GM23338 (cell line): ENCODE measurements around the gene PRPSAP1. TPM values are rescaled to one million over a fixed set of nuclear protein-coding genes. Genes with fewer than 3 reads are reported as not detected.

Source experiments
- ATAC-seq: fragments of 200-7000 bp; cut with Tn5 transposase; 3 replicates; pipeline ENCODE4 v1.9.1; 2020
- DNase-seq: peaks from one replicate; pipeline ENCODE4 v3.0.0-alpha.2; 2015; ENCODE audit warnings: low spot score
- H2AFZ ChIP-seq: fragments of 200-600 bp; sonication (generic); 2 replicates; pipeline ENCODE4 v1.8.0; 2016; ENCODE audit warnings: antibody characterized with exemption, mild to moderate bottlenecking, moderate library complexity
- H3F3A ChIP-seq: fragments of 200-600 bp; sonication (generic); replicated peaks from 2 replicates; pipeline ENCODE4 v1.8.0; 2017; ENCODE audit warnings: antibody characterized with exemption, mixed run types, low read depth
- H3K27ac ChIP-seq: fragments of 200-600 bp; sonication (generic); 2 replicates; pipeline ENCODE4 v1.6.1; 2016; ENCODE audit warnings: low read depth
- H3K27me3 ChIP-seq: fragments of 200-600 bp; sonication (generic); 2 replicates; pipeline ENCODE4 v1.8.0; 2016; ENCODE audit warnings: mild to moderate bottlenecking, mixed run types, moderate library complexity; ENCODE audit not compliant: insufficient read depth
- H3K36me3 ChIP-seq: fragments of 200-600 bp; sonication (generic); 2 replicates; pipeline ENCODE4 v1.8.0; 2016; ENCODE audit warnings: mild to moderate bottlenecking; ENCODE audit not compliant: insufficient read depth
- H3K4me1 ChIP-seq: fragments of 200-600 bp; sonication (generic); 2 replicates; pipeline ENCODE4 v1.8.0; 2016; ENCODE audit warnings: mild to moderate bottlenecking, moderate library complexity; ENCODE audit not compliant: insufficient read depth
- H3K4me2 ChIP-seq: fragments of 200-600 bp; sonication (generic); 2 replicates; pipeline ENCODE4 v1.7.1; 2017; ENCODE audit warnings: mixed run types
- H3K4me3 ChIP-seq: fragments of 200-600 bp; sonication (generic); 2 replicates; pipeline ENCODE4 v1.6.1; 2016; ENCODE audit warnings: mixed run types
- H3K79me2 ChIP-seq: fragments of 200-600 bp; sonication (generic); replicated peaks from 2 replicates; pipeline ENCODE4 v1.8.0; 2017; ENCODE audit warnings: mild to moderate bottlenecking; ENCODE audit not compliant: insufficient read depth
- H3K9me2 ChIP-seq: fragments of 200-600 bp; sonication (generic); 2 replicates; pipeline ENCODE4 v1.8.0; 2017; ENCODE audit not compliant: insufficient read depth
- H4K20me1 ChIP-seq: fragments of 200-600 bp; sonication (generic); replicated peaks from 2 replicates; pipeline ENCODE4 v1.8.0; 2017; ENCODE audit warnings: mild to moderate bottlenecking; ENCODE audit not compliant: insufficient read depth
- H3K27ac Mint-ChIP-seq: 2 replicates; pipeline ENCODE4 v1.8.0; 2020; ENCODE audit warnings: inconsistent platforms, mild to moderate bottlenecking, moderate library complexity, mixed read lengths
- H3K27me3 Mint-ChIP-seq: 3 replicates; pipeline ENCODE4 v1.8.0; 2022; ENCODE audit warnings: low read depth, mild to moderate bottlenecking, moderate library complexity, mixed read lengths, inconsistent platforms; ENCODE audit not compliant: insufficient read depth, poor library complexity
- H3K36me3 Mint-ChIP-seq: 3 replicates; pipeline ENCODE4 v1.8.0; 2021; ENCODE audit warnings: low read depth, mild to moderate bottlenecking, inconsistent platforms, moderate library complexity, mixed read lengths
- H3K4me1 Mint-ChIP-seq: 3 replicates; pipeline ENCODE4 v1.8.0; 2020; ENCODE audit warnings: mild to moderate bottlenecking, inconsistent platforms, mixed read lengths
- H3K4me3 Mint-ChIP-seq: 3 replicates; pipeline ENCODE4 v1.8.0; 2021; ENCODE audit warnings: moderate library complexity, mild to moderate bottlenecking, inconsistent platforms, mixed read lengths
- H3K9me3 Mint-ChIP-seq: 3 replicates; pipeline ENCODE4 v1.8.0; 2020; ENCODE audit warnings: moderate library complexity, mild to moderate bottlenecking, inconsistent platforms, mixed read lengths
- CREB1 ChIP-seq: fragments of 250-450 bp; sonication (Bioruptor Pico); IDR thresholded peaks from 2 replicates; pipeline ENCODE4 v1.5.0; 2020; ENCODE audit warnings: low read depth, mild to moderate bottlenecking, moderate library complexity
- EZH2 ChIP-seq: fragments of 200-600 bp; sonication (generic); IDR thresholded peaks from one replicate; pipeline ENCODE4 v1.8.0; 2017; ENCODE audit warnings: antibody characterized with exemption, mild to moderate bottlenecking, low read depth; ENCODE audit not compliant: unreplicated experiment
- EZH2phosphoT487 ChIP-seq: fragments of 200-600 bp; sonication (generic); IDR thresholded peaks from one replicate; pipeline ENCODE4 v1.8.1; 2018; ENCODE audit warnings: antibody characterized with exemption; ENCODE audit not compliant: unreplicated experiment
- JUNB ChIP-seq: IDR thresholded peaks from one replicate; pipeline ENCODE4 v1.6.1; 2016; ENCODE audit warnings: antibody characterized with exemption; ENCODE audit not compliant: unreplicated experiment
- POLR2AphosphoS5 ChIP-seq: IDR thresholded peaks from 2 replicates; pipeline ENCODE4 v1.6.1; 2016; ENCODE audit warnings: antibody characterized with exemption, low read depth
- ZNF114 ChIP-seq: fragments of 250-450 bp; sonication (Bioruptor Pico); IDR thresholded peaks from 2 replicates; pipeline ENCODE4 v1.5.0; 2020; ENCODE audit warnings: mild to moderate bottlenecking, moderate library complexity
- polyA plus RNA-seq: library from polyadenylated mRNA; unstranded; fragments of >200 nt; fragmentation: Nextera tagmentation; extraction: Ambion mirVana; gene quantifications from 2 replicates; pipeline ENCODE4 v1.2.1, GENCODE V29; 2016
- total RNA-seq: library from RNA; depleted of rRNA; stranded (reverse); fragments of >200 nt; shearing (Covaris generic); gene quantifications from 2 replicates; pipeline ENCODE4 v1.2.3, GENCODE V29; 2014
- TF ChIP-seq, protein P1 (sequence below): IDR thresholded peaks from 2 replicates; pipeline ENCODE4 v1.6.1; 2016; ENCODE audit warnings: antibody characterized with exemption
- TF ChIP-seq, protein P2 (sequence below), 2 experiments: fragments of 200-600 bp in 1 of 2; sonication (generic) in 1 of 2; conservative IDR thresholded peaks; 2 replicates each; pipeline versions ENCODE4 v1.5.1 to v1.6.1; 2016 to 2017; ENCODE audit warnings: antibody characterized with exemption in 2 of 2, low read depth in 2 of 2, mild to moderate bottlenecking in 2 of 2, moderate library complexity in 1 of 2
- TF ChIP-seq, protein P3 (sequence below): fragments of 250-450 bp; sonication (Bioruptor Pico); IDR thresholded peaks from 2 replicates; pipeline ENCODE4 v1.5.0; 2020; ENCODE audit warnings: mild to moderate bottlenecking, moderate library complexity
- TF ChIP-seq, protein P4 (sequence below): IDR thresholded peaks from one replicate; pipeline ENCODE4 v1.6.1; 2018; ENCODE audit warnings: antibody characterized with exemption; ENCODE audit not compliant: unreplicated experiment

PRPSAP1 gene
- total and polyA plus RNA-seq, 2 experiments from 2014 or later, result 39.5 to 58.8 TPM

DNA sequence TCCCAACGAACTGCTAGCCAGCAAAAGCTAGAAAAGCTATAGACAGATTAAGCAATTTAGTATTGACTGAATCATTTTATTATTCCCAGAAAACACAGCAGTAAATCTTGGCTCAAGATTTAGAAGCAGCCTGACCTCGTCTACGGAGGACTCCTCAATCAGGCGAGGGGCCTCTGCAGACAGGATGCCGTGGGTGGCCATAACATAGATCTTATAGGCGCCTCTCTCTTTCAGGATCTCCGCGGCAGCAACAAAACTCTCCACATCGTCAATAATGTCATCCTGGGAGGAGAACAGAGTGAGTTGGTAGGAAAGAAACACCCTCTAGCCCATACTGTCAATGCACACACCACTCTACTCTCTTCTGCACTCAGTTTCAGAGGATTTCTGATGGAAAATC is 41.0 kb downstream of the PRPSAP1 start (continued):
- TF ChIP-seq, protein P1, sequence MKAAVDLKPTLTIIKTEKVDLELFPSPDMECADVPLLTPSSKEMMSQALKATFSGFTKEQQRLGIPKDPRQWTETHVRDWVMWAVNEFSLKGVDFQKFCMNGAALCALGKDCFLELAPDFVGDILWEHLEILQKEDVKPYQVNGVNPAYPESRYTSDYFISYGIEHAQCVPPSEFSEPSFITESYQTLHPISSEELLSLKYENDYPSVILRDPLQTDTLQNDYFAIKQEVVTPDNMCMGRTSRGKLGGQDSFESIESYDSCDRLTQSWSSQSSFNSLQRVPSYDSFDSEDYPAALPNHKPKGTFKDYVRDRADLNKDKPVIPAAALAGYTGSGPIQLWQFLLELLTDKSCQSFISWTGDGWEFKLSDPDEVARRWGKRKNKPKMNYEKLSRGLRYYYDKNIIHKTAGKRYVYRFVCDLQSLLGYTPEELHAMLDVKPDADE, result no peak
- TF ChIP-seq CREB1 (CRISPR knock-in tag), result no peak
- TF ChIP-seq EZH2phosphoT487, result no peak
- TF ChIP-seq, protein P2, sequence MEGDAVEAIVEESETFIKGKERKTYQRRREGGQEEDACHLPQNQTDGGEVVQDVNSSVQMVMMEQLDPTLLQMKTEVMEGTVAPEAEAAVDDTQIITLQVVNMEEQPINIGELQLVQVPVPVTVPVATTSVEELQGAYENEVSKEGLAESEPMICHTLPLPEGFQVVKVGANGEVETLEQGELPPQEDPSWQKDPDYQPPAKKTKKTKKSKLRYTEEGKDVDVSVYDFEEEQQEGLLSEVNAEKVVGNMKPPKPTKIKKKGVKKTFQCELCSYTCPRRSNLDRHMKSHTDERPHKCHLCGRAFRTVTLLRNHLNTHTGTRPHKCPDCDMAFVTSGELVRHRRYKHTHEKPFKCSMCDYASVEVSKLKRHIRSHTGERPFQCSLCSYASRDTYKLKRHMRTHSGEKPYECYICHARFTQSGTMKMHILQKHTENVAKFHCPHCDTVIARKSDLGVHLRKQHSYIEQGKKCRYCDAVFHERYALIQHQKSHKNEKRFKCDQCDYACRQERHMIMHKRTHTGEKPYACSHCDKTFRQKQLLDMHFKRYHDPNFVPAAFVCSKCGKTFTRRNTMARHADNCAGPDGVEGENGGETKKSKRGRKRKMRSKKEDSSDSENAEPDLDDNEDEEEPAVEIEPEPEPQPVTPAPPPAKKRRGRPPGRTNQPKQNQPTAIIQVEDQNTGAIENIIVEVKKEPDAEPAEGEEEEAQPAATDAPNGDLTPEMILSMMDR (conservative IDR thresholded peaks at IDR 0.05; ENCODE audit: low read depth in 2 of 2), result no peak

DNA sequence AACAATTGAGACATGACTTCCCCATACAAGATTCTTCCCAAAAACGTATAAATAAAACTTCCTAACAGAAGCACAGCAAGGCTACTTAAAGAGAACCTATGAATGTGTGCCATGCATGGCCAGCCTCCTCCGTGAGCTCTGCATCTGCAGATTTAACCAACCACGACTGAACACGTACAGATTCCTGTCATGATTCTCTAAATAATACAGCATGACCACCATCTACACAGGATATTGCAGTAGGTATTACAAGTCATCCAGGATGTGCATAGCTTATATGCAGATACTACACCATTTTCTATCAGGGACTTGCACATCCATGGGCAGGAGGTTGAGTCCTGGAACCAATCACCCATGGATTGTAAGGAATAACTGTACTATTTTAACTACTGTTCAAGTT is 44.3 kb downstream of the PRPSAP1 start:
- Mint-ChIP-seq H3K9me3 (no peaks in the 10 kb centered on the region), H3K4me1 (no peaks in the 10 kb centered on the region), H3K27me3 (no peaks in the 10 kb centered on the region), H3K27ac (no peak overlapping the region), H3K36me3 (peaks cover 15% of the 10 kb centered on the region; the same call in 2 of the 3 replicates), H3K4me3 (no peak overlapping the region)
- Histone ChIP-seq H3K9me2 (no peaks in the 10 kb centered on the region), H3K4me3 (no peak overlapping the region), H3K4me2 (no peak overlapping the region), H3K79me2 (no peaks in the 10 kb centered on the region), H3K4me1 (no peaks in the 10 kb centered on the region), H3K27me3 (no peaks in the 10 kb centered on the region), H3K36me3 (0 out of 2 replicates have a peak, but pooled peaks cover 12% of the 10 kb centered on the region), H4K20me1 (no peaks in the 10 kb centered on the region; the same call in 1 of the 2 replicates), H3F3A (no peaks in the 10 kb centered on the region), H3K27ac (no peak overlapping the region), H2AFZ (no peak overlapping the region)
- no peak for ATAC-seq
- DNase-seq, result no peak
- TF ChIP-seq POLR2AphosphoS5, result no peak
- TF ChIP-seq JUNB, result no peak
- TF ChIP-seq ZNF114, result no peak
- no peak for TF ChIP-seq CREB1 (CRISPR knock-in tag)
- TF ChIP-seq, protein P3, sequence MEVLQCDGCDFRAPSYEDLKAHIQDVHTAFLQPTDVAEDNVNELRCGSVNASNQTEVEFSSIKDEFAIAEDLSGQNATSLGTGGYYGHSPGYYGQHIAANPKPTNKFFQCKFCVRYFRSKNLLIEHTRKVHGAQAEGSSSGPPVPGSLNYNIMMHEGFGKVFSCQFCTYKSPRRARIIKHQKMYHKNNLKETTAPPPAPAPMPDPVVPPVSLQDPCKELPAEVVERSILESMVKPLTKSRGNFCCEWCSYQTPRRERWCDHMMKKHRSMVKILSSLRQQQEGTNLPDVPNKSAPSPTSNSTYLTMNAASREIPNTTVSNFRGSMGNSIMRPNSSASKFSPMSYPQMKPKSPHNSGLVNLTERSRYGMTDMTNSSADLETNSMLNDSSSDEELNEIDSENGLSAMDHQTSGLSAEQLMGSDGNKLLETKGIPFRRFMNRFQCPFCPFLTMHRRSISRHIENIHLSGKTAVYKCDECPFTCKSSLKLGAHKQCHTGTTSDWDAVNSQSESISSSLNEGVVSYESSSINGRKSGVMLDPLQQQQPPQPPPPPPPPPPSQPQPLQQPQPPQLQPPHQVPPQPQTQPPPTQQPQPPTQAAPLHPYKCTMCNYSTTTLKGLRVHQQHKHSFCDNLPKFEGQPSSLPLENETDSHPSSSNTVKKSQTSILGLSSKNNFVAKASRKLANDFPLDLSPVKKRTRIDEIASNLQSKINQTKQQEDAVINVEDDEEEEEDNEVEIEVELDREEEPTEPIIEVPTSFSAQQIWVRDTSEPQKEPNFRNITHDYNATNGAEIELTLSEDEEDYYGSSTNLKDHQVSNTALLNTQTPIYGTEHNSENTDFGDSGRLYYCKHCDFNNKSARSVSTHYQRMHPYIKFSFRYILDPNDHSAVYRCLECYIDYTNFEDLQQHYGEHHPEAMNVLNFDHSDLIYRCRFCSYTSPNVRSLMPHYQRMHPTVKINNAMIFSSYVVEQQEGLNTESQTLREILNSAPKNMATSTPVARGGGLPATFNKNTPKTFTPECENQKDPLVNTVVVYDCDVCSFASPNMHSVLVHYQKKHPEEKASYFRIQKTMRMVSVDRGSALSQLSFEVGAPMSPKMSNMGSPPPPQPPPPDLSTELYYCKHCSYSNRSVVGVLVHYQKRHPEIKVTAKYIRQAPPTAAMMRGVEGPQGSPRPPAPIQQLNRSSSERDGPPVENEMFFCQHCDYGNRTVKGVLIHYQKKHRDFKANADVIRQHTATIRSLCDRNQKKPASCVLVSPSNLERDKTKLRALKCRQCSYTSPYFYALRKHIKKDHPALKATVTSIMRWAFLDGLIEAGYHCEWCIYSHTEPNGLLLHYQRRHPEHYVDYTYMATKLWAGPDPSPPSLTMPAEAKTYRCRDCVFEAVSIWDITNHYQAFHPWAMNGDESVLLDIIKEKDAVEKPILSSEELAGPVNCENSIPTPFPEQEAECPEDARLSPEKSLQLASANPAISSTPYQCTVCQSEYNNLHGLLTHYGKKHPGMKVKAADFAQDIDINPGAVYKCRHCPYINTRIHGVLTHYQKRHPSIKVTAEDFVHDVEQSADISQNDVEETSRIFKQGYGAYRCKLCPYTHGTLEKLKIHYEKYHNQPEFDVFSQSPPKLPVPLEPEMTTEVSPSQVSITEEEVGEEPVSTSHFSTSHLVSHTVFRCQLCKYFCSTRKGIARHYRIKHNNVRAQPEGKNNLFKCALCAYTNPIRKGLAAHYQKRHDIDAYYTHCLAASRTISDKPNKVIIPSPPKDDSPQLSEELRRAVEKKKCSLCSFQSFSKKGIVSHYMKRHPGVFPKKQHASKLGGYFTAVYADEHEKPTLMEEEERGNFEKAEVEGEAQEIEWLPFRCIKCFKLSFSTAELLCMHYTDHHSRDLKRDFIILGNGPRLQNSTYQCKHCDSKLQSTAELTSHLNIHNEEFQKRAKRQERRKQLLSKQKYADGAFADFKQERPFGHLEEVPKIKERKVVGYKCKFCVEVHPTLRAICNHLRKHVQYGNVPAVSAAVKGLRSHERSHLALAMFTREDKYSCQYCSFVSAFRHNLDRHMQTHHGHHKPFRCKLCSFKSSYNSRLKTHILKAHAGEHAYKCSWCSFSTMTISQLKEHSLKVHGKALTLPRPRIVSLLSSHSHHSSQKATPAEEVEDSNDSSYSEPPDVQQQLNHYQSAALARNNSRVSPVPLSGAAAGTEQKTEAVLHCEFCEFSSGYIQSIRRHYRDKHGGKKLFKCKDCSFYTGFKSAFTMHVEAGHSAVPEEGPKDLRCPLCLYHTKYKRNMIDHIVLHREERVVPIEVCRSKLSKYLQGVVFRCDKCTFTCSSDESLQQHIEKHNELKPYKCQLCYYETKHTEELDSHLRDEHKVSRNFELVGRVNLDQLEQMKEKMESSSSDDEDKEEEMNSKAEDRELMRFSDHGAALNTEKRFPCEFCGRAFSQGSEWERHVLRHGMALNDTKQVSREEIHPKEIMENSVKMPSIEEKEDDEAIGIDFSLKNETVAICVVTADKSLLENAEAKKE (CRISPR knock-in tag), result no peak
- TF ChIP-seq, protein P2 (conservative IDR thresholded peaks at IDR 0.05; ENCODE audit: low read depth in 2 of 2), result no peak
- TF ChIP-seq EZH2, result no peak
- TF ChIP-seq, protein P4, sequence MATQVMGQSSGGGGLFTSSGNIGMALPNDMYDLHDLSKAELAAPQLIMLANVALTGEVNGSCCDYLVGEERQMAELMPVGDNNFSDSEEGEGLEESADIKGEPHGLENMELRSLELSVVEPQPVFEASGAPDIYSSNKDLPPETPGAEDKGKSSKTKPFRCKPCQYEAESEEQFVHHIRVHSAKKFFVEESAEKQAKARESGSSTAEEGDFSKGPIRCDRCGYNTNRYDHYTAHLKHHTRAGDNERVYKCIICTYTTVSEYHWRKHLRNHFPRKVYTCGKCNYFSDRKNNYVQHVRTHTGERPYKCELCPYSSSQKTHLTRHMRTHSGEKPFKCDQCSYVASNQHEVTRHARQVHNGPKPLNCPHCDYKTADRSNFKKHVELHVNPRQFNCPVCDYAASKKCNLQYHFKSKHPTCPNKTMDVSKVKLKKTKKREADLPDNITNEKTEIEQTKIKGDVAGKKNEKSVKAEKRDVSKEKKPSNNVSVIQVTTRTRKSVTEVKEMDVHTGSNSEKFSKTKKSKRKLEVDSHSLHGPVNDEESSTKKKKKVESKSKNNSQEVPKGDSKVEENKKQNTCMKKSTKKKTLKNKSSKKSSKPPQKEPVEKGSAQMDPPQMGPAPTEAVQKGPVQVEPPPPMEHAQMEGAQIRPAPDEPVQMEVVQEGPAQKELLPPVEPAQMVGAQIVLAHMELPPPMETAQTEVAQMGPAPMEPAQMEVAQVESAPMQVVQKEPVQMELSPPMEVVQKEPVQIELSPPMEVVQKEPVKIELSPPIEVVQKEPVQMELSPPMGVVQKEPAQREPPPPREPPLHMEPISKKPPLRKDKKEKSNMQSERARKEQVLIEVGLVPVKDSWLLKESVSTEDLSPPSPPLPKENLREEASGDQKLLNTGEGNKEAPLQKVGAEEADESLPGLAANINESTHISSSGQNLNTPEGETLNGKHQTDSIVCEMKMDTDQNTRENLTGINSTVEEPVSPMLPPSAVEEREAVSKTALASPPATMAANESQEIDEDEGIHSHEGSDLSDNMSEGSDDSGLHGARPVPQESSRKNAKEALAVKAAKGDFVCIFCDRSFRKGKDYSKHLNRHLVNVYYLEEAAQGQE, result no peak
